Measurements from ENCODE around the gene ALG11.
"Not testable (repeated sequence)": the region's sequence is repeated elsewhere in the genome, so short reads cannot be mapped to it uniquely, and the experiment has no call there.

Gene ALG11

GRCh38 chr13:52029569-52029968 is 17.4 kb downstream of the ALG11 start:
- no peak for DNase-seq (ENCODE audit: low spot score)
- peaks cover 2% of the 10 kb centered on the region for H3K79me1 ChIP-seq (ENCODE audit: low read depth, low read length)
- H2AFZ ChIP-seq (ENCODE audit: low read length), result no peak overlapping the region
- H3K9me3 ChIP-seq (replicated peaks in 1 of 2; ENCODE audit: control insufficient read depth in 2 of 2, insufficient read depth in 1 of 2, low read depth in 1 of 2, low read length in 2 of 2), result peaks cover 25 to 44% of the 10 kb centered on the region in 2 donors
- no peaks in the 10 kb centered on the region for H3K27me3 ChIP-seq (ENCODE audit: control insufficient read depth in 3 of 3, insufficient read depth in 3 of 3, low read depth in 1 of 3, low read length in 3 of 3)
- H2BK120ac ChIP-seq (ENCODE audit: low read depth, low read length), result no peak overlapping the region
- H3K18ac ChIP-seq (ENCODE audit: low read length), result no peak overlapping the region
- H3K4me1 ChIP-seq (ENCODE audit: control insufficient read depth in 2 of 2, insufficient read depth in 1 of 2, low read depth in 1 of 2, low read length in 2 of 2), result no peaks in the 10 kb centered on the region
- no peak overlapping the region for H2BK15ac ChIP-seq (ENCODE audit: low read length)
- H3K4me2 ChIP-seq (ENCODE audit: insufficient read depth, low read length, poor library complexity, severe bottlenecking), result no peak overlapping the region
- no CpG with 5 or more reads among the region's 4 CpGs for WGBS, 2 donors (ENCODE audit: extremely low coverage in 2 of 2, insufficient read length in 2 of 2, insufficient replicate concordance in 1 of 2)
- H2AK5ac ChIP-seq (ENCODE audit: low read depth, low read length), result no peak overlapping the region
- no peak overlapping the region for H4K8ac ChIP-seq (ENCODE audit: low read depth, low read length)
- no peak overlapping the region for H3K27ac ChIP-seq (replicated peaks; ENCODE audit: low read length)
- H3K23ac ChIP-seq (ENCODE audit: low read depth, low read length, poor library complexity), result no peak overlapping the region
- no peak overlapping the region for H2BK12ac ChIP-seq (ENCODE audit: low read length)
- no peak overlapping the region for H3K14ac ChIP-seq (ENCODE audit: low read length)
- no peak overlapping the region for H4K91ac ChIP-seq (ENCODE audit: low read depth, low read length, poor library complexity)
- H3K36me3 ChIP-seq (replicated peaks in 1 of 2; ENCODE audit: control insufficient read depth in 2 of 2, insufficient read depth in 2 of 2, low read length in 2 of 2), result peaks cover 23 to 59% of the 10 kb centered on the region in 2 donors
- no peak overlapping the region for H3K4me3 ChIP-seq (ENCODE audit: low read length in 2 of 2)
- H3K9ac ChIP-seq (ENCODE audit: low read depth, low read length, poor library complexity), result no peak overlapping the region
- H3K4ac ChIP-seq (ENCODE audit: low read length), result no peak overlapping the region
- no peak overlapping the region for H2BK5ac ChIP-seq (ENCODE audit: low read length)

GRCh38 chr13:52030401-52030800 is 18.2 kb downstream of the ALG11 start:
- H3K23ac ChIP-seq (ENCODE audit: low read depth, low read length, poor library complexity); H4K8ac ChIP-seq (ENCODE audit: low read depth, low read length); H3K27me3 ChIP-seq (ENCODE audit: control insufficient read depth in 3 of 3, insufficient read depth in 3 of 3, low read depth in 1 of 3, low read length in 3 of 3); H2AFZ ChIP-seq (ENCODE audit: low read length); H4K91ac ChIP-seq (ENCODE audit: low read depth, low read length, poor library complexity); H3K18ac ChIP-seq (ENCODE audit: low read length); H3K4me2 ChIP-seq (ENCODE audit: insufficient read depth, low read length, poor library complexity, severe bottlenecking); H3K79me1 ChIP-seq (ENCODE audit: low read depth, low read length); H3K27ac ChIP-seq (replicated peaks; ENCODE audit: low read length); H2AK5ac ChIP-seq (ENCODE audit: low read depth, low read length); DNase-seq (ENCODE audit: low spot score); H2BK120ac ChIP-seq (ENCODE audit: low read depth, low read length); H3K9ac ChIP-seq (ENCODE audit: low read depth, low read length, poor library complexity); H3K4me3 ChIP-seq (ENCODE audit: low read length in 2 of 2); H3K4me1 ChIP-seq (ENCODE audit: control insufficient read depth in 2 of 2, insufficient read depth in 1 of 2, low read depth in 1 of 2, low read length in 2 of 2); H2BK5ac ChIP-seq (ENCODE audit: low read length); H3K4ac ChIP-seq (ENCODE audit: low read length); H2BK12ac ChIP-seq (ENCODE audit: low read length); H3K14ac ChIP-seq (ENCODE audit: low read length); H2BK15ac ChIP-seq (ENCODE audit: low read length): not testable (repeated sequence)
- no CpG with 5 or more reads among the region's 6 CpGs for WGBS, 2 donors (ENCODE audit: extremely low coverage in 2 of 2, insufficient read length in 2 of 2, insufficient replicate concordance in 1 of 2)
- peaks cover 25 to 41% of the 10 kb centered on the region in 2 donors for H3K9me3 ChIP-seq (replicated peaks in 1 of 2; ENCODE audit: control insufficient read depth in 2 of 2, insufficient read depth in 1 of 2, low read depth in 1 of 2, low read length in 2 of 2)
- peaks cover 21 to 50% of the 10 kb centered on the region in 2 donors for H3K36me3 ChIP-seq (replicated peaks in 1 of 2; ENCODE audit: control insufficient read depth in 2 of 2, insufficient read depth in 2 of 2, low read length in 2 of 2)

- H2BK12ac ChIP-seq (ENCODE audit: low read length), result no peak overlapping the region
- peaks cover 11 to 23% of the 10 kb centered on the region in 2 donors for H3K9me3 ChIP-seq (replicated peaks in 1 of 2; ENCODE audit: control insufficient read depth in 2 of 2, insufficient read depth in 1 of 2, low read depth in 1 of 2, low read length in 2 of 2)
- no peak overlapping the region for H3K4ac ChIP-seq (ENCODE audit: low read length)
- no peaks in the 10 kb centered on the region for H3K79me1 ChIP-seq (ENCODE audit: low read depth, low read length)
- WGBS, 2 donors (ENCODE audit: extremely low coverage in 2 of 2, insufficient read length in 2 of 2, insufficient replicate concordance in 1 of 2), result no CpG with 5 or more reads among the region's 2 CpGs
- H2BK15ac ChIP-seq (ENCODE audit: low read length), result no peak overlapping the region
- H3K4me2 ChIP-seq (ENCODE audit: insufficient read depth, low read length, poor library complexity, severe bottlenecking), result no peak overlapping the region
- H2BK5ac ChIP-seq (ENCODE audit: low read length), result no peak overlapping the region
- H3K14ac ChIP-seq (ENCODE audit: low read length), result no peak overlapping the region
- H4K8ac ChIP-seq (ENCODE audit: low read depth, low read length), result no peak overlapping the region
- no peak overlapping the region for H3K27ac ChIP-seq (replicated peaks; ENCODE audit: low read length)
- H3K36me3 ChIP-seq (replicated peaks in 1 of 2; ENCODE audit: control insufficient read depth in 2 of 2, insufficient read depth in 2 of 2, low read length in 2 of 2), result peaks cover 8 to 24% of the 10 kb centered on the region in 2 donors
- no peak overlapping the region for H3K9ac ChIP-seq (ENCODE audit: low read depth, low read length, poor library complexity)
- H4K91ac ChIP-seq (ENCODE audit: low read depth, low read length, poor library complexity), result no peak overlapping the region
- no peak overlapping the region for H3K18ac ChIP-seq (ENCODE audit: low read length)
- H3K4me1 ChIP-seq (ENCODE audit: control insufficient read depth in 2 of 2, insufficient read depth in 1 of 2, low read depth in 1 of 2, low read length in 2 of 2), result no peaks in the 10 kb centered on the region
- no peak overlapping the region for H2AFZ ChIP-seq (ENCODE audit: low read length)
- no peak overlapping the region for H2BK120ac ChIP-seq (ENCODE audit: low read depth, low read length)
- H2AK5ac ChIP-seq (ENCODE audit: low read depth, low read length), result no peak overlapping the region
- no peak for DNase-seq (ENCODE audit: low spot score)
- no peak overlapping the region for H3K4me3 ChIP-seq (ENCODE audit: low read length in 2 of 2)
- H3K23ac ChIP-seq (ENCODE audit: low read depth, low read length, poor library complexity), result no peak overlapping the region
- no peaks in the 10 kb centered on the region for H3K27me3 ChIP-seq (ENCODE audit: control insufficient read depth in 3 of 3, insufficient read depth in 3 of 3, low read depth in 1 of 3, low read length in 3 of 3)
Observed at GRCh38 chr13:52033039-52033438, 20.8 kb downstream of the ALG11 start.

GRCh38 chr13:52034616-52035226 is 22.5 kb downstream of the ALG11 start:
- Histone ChIP-seq H2BK12ac (ENCODE audit: low read length) (no peak overlapping the region), H4K8ac (ENCODE audit: low read depth, low read length) (no peak overlapping the region), H3K18ac (ENCODE audit: low read length) (no peak overlapping the region), H3K4me3 (ENCODE audit: low read length in 2 of 2) (no peak overlapping the region), H3K4me1 (ENCODE audit: control insufficient read depth in 2 of 2, insufficient read depth in 1 of 2, low read depth in 1 of 2, low read length in 2 of 2) (no peaks in the 10 kb centered on the region), H3K36me3 (replicated peaks in 1 of 2; ENCODE audit: control insufficient read depth in 2 of 2, insufficient read depth in 2 of 2, low read length in 2 of 2) (peaks cover 0 to 7% of the 10 kb centered on the region in 2 donors), H3K14ac (ENCODE audit: low read length) (no peak overlapping the region), H3K27ac (replicated peaks; ENCODE audit: low read length) (no peak overlapping the region), H2BK15ac (ENCODE audit: low read length) (no peak overlapping the region), H2AK5ac (ENCODE audit: low read depth, low read length) (no peak overlapping the region), H3K27me3 (ENCODE audit: control insufficient read depth in 3 of 3, insufficient read depth in 3 of 3, low read depth in 1 of 3, low read length in 3 of 3) (no peaks in the 10 kb centered on the region), H4K91ac (ENCODE audit: low read depth, low read length, poor library complexity) (no peak overlapping the region), H3K4me2 (ENCODE audit: insufficient read depth, low read length, poor library complexity, severe bottlenecking) (no peak overlapping the region), H3K4ac (ENCODE audit: low read length) (no peak overlapping the region), H3K9me3 (replicated peaks in 1 of 2; ENCODE audit: control insufficient read depth in 2 of 2, insufficient read depth in 1 of 2, low read depth in 1 of 2, low read length in 2 of 2) (peaks cover 6 to 7% of the 10 kb centered on the region in 2 donors), H2AFZ (ENCODE audit: low read length) (no peak overlapping the region), H2BK120ac (ENCODE audit: low read depth, low read length) (no peak overlapping the region), H2BK5ac (ENCODE audit: low read length) (no peak overlapping the region), H3K23ac (ENCODE audit: low read depth, low read length, poor library complexity) (no peak overlapping the region), H3K9ac (ENCODE audit: low read depth, low read length, poor library complexity) (no peak overlapping the region), H3K79me1 (ENCODE audit: low read depth, low read length) (no peaks in the 10 kb centered on the region)
- no peak for DNase-seq (ENCODE audit: low spot score)
- no CpG with 5 or more reads among the region's 5 CpGs for WGBS, 2 donors (ENCODE audit: extremely low coverage in 2 of 2, insufficient read length in 2 of 2, insufficient replicate concordance in 1 of 2)

Measured in neuronal stem cell (in vitro differentiated cells).